Progenitor cell of endocrine pancreas (in vitro differentiated cells): ENCODE data around the gene ARHGEF11. TPM values are rescaled to one million over a fixed set of nuclear protein-coding genes. Genes with fewer than 3 reads are reported as not detected.

Experiments
- DNase-seq: peaks from one replicate; pipeline ENCODE4 v3.0.0; 2021; ENCODE audit warnings: low spot score; ENCODE audit not compliant: unreplicated experiment
- H3K27ac Mint-ChIP-seq: 2 replicates; pipeline ENCODE4 v1.8.0; 2021; ENCODE audit warnings: mild to moderate bottlenecking, moderate library complexity, mixed read lengths
- H3K27me3 Mint-ChIP-seq: 2 replicates; pipeline ENCODE4 v1.8.0; 2021; ENCODE audit warnings: mixed read lengths
- H3K36me3 Mint-ChIP-seq: 2 replicates; pipeline ENCODE4 v1.8.0; 2022; ENCODE audit warnings: mixed read lengths; ENCODE audit not compliant: insufficient read depth
- H3K4me1 Mint-ChIP-seq: 2 replicates; pipeline ENCODE4 v1.8.0; 2021; ENCODE audit warnings: low read depth, mixed read lengths
- H3K4me3 Mint-ChIP-seq: 2 replicates; pipeline ENCODE4 v1.8.0; 2021; ENCODE audit warnings: low read depth, mild to moderate bottlenecking, moderate library complexity, mixed read lengths
- H3K9me3 Mint-ChIP-seq: 2 replicates; pipeline ENCODE4 v1.8.0; 2021; ENCODE audit warnings: low read depth, mixed read lengths
- total RNA-seq: library from RNA; stranded (reverse); gene quantifications from 2 replicates; pipeline ENCODE4 v1.2.1, GENCODE V29; 2021
- TF ChIP-seq, protein P1 (sequence below): fragments of 200-600 bp; sonication (generic); IDR thresholded peaks from one replicate; pipeline ENCODE4 v1.5.0; 2021; ENCODE audit warnings: antibody characterized with exemption, mild to moderate bottlenecking; ENCODE audit not compliant: unreplicated experiment

The ARHGEF11 gene
- total RNA-seq, 1 donor from 2014 or later = 56.7 TPM

DNA sequence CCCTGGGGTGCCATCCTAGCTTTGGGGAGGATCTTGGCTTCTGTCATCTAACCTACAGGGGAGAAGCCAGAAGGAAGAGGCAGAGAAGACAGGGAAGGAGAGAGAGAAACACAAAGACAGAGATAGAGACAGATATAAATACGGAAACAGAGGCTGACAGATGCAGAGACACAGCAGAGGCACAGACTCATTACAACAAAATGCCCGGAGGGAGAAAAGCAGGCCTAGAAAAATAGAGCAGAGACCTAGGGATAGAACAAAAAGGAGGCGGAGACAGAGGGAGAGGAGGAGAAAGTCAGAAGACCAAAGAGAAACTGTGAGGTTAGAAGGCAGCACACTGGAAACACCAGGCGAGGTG, 150.1 kb downstream of the ARHGEF11 start:
- Mint-ChIP-seq H3K4me3 (no peak overlapping the region), H3K27me3 (peaks cover 86% of the 10 kb centered on the region), H3K27ac (no peak overlapping the region), H3K4me1 (peaks cover 4% of the 10 kb centered on the region), H3K9me3 (no peaks in the 10 kb centered on the region), H3K36me3 (no peaks in the 10 kb centered on the region)
- no peak for DNase-seq
- TF ChIP-seq, protein P1, sequence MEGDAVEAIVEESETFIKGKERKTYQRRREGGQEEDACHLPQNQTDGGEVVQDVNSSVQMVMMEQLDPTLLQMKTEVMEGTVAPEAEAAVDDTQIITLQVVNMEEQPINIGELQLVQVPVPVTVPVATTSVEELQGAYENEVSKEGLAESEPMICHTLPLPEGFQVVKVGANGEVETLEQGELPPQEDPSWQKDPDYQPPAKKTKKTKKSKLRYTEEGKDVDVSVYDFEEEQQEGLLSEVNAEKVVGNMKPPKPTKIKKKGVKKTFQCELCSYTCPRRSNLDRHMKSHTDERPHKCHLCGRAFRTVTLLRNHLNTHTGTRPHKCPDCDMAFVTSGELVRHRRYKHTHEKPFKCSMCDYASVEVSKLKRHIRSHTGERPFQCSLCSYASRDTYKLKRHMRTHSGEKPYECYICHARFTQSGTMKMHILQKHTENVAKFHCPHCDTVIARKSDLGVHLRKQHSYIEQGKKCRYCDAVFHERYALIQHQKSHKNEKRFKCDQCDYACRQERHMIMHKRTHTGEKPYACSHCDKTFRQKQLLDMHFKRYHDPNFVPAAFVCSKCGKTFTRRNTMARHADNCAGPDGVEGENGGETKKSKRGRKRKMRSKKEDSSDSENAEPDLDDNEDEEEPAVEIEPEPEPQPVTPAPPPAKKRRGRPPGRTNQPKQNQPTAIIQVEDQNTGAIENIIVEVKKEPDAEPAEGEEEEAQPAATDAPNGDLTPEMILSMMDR = no peak

DNA sequence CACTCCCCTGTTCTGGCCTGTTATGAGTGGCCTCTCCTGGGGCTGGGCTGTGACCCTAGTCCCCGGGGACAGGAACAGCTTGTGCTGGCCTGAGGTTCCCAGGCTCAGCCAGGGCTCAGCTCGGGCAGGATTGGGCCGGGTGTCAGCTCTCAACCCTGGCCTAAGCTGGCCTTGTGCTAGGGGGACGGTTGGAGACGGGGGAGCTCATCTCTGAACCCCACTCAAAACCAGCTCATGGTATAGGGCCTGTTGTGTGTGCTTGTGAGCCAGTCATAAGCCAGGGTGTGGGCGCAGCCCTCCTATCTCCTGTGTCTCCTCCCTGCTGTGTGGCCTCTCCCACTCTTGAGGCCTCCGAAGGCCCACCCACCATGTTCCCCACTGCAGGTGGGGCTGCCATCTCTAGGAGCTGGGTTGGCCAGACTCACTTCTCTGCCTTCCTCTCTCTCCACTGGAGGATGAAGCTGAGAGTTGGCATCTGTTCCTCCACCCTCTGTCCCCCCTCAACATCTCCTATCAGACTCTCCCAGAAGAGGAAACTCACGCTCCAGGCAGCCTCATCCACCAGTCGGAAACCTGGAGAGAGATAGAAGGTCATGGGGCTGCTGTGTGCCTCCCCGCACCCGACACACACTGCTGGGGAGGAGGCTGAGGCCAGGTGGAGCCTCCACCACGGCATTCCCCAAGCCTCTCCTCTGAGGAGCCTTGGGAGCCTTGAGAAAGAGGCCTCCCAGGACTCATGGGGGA, 150.7 kb downstream of the ARHGEF11 start:
- Mint-ChIP-seq H3K9me3 (no peaks in the 10 kb centered on the region), H3K4me1 (peaks cover 4% of the 10 kb centered on the region), H3K4me3 (no peak overlapping the region), H3K36me3 (no peaks in the 10 kb centered on the region), H3K27ac (no peak overlapping the region), H3K27me3 (peaks cover 86% of the 10 kb centered on the region)
- DNase-seq = no peak
- TF ChIP-seq, protein P1 = no peak

DNA sequence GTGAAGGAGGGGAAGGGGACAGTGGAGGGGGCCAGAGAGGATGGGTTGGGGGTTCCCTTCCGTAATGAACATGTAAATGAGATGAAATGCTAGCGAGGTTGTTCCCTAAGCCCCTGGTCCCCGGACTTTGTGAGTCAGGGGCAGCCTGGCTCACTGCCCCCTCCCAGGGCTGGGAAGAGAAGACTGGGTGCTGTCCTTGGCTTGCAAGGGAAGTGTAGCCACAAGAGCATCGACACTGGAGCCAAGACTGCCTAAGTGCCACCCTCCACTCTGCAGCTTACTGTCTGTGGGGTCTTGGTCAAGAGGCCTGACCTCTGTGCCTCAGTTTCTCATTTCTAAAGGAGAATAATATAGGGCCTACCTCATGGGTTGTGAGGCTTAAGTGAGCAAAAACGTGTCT, 151.5 kb downstream of the ARHGEF11 start:
- Mint-ChIP-seq H3K4me3 (no peak overlapping the region), H3K9me3 (no peaks in the 10 kb centered on the region), H3K27ac (no peak overlapping the region), H3K4me1 (peaks cover 4% of the 10 kb centered on the region), H3K36me3 (no peaks in the 10 kb centered on the region), H3K27me3 (peaks cover 84% of the 10 kb centered on the region)
- TF ChIP-seq, protein P1 = no peak
- DNase-seq = no peak

DNA sequence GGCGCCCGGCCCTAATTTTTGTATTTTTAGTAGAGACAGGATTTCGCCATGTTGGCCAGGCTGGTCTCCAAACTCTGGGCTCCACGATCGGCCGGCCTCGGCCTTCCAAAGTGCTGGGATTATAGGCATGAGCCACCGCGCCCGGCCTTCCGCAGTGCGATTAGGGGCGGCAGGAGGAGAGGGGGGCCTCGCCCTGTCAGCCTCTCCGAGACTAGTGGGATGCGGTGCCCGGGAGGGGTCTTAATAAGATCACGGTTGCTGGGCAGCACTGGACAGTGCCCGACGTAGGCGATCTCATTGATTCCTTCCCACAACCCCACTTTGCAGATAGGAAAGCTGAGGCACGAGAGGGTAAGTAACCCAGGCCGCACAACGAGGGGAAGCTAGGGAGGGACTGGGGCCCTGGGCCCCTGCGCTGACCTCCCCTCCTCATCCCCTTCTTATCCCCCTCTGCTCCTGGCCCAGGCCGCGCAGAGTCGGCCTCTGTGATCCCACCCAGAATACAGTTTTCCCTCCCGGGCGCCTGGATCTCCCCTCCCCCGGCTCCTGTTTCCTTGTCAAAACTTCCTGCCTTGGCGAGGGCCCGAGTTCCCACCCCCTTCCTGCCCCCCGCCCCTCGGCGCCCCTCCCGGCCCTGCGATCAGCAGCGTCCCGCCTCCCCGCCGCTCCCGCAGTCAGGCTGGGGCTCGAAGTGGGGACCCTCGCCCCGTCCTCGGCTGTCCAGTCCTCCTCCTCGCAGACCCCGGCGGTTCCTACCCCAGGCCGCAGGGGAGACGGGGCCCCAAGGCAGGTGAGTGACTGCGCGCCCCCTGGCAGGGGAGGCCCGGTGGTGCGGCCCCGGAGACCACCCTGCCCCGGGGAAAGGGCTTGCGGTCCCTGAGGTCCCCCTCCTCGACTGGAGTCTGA, 152.2 kb downstream of the ARHGEF11 start, which contains the start of gene PEAR1:
Gene PEAR1 (plus strand): TSS at position 671 of the 906 bp plus-strand sequence. CDS start 10,209 bp downstream, outside the sequence.
- Mint-ChIP-seq H3K4me1 (peaks cover 4% of the 10 kb centered on the region), H3K36me3 (no peaks in the 10 kb centered on the region), H3K4me3 (peak within 1 kb of the TSS; percentile 41), H3K9me3 (no peaks in the 10 kb centered on the region), H3K27ac (no peak within 1 kb of the TSS), H3K27me3 (peaks cover 81% of the 10 kb centered on the region)
- DNase-seq = no peak
- TF ChIP-seq, protein P1 = peak; percentile 32
